Fibroblast of peridontal ligament (primary cell): Measurements from ENCODE around the gene TMEM269.
"Not testable (repeated sequence)": the region's sequence is repeated elsewhere in the genome, so short reads cannot be mapped to it uniquely, and the experiment has no call there.

Experiments used
- DNase-seq: peaks from one replicate; pipeline ENCODE4 v3.0.0-alpha.2; 2010; ENCODE audit errors: extremely low read depth

The TMEM269 gene

DNA sequence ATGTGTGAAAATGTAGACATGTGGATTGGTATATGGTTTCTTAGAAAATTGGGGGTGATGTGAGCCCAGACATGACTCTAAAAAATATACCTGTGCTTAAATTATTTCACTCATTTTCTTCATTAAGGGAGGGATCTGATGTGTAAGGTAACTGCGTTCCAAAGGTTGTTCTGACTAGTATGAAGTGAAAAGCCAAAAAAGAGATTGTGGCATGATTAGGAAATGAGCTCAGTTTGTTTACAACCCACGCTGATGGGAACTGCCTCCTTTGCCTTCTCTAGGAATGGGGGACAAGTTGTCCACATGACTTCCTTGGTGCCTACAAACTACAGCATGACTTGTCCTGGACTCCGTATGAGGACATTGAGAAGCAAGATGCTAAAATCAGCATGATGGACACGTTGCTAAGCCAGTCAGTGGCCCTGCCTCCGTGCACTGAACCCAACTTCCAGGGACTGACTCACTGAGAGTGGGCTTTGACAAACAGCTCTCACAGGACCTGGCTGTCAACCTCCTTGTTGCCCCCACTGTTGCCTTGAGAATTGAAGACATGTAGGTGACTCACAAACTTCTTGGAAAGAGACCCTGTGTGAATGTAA is 9.8 kb upstream of the TMEM269 start:
- no peak for DNase-seq

DNA sequence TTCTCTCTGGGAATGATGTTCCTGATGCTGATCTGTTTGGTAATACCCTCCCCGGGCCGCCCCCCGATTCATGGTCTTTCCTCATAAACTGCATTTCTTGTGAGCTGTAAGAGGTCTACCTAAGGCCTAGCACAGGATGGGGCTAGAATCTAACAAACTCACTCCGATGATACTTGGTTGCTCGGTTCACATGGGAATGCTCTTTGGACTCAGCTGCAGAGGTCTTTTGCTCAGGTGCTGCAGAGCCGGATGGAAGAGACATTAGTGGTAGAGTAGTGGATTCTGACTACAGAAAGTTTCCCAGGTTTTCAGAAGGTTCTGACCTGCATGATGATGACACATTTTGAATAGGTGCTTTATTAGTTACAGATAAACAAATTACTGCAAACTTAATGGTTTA is 8.3 kb upstream of the TMEM269 start:
- no peak for DNase-seq

- peak; percentile 53 for DNase-seq
These were observed 6.9 kb upstream of the TMEM269 start for GRCh38 chr1:42777852-42778251.

DNA sequence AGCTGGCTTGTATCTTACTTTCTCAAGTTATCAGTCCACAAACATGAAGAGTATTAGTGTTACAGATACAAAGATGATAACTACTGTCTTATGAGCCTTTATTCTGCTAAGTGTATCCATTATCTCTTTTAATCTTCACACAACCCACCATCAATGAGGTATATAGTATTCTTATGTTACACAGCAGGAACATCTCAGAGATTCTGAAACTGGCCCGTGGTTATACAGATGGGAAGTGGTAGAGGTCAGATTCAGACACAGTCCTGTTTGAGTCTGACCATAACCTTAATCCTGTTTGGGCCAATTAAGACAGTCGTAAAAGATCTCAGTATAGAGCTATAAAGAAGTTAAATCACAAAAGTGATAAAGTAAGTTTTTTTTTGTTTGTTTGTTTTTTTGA is 5.1 kb upstream of the TMEM269 start:
- DNase-seq = no peak

GRCh38 chr1:42780176-42780575 is 4.6 kb upstream of the TMEM269 start:
- DNase-seq = no peak

GRCh38 chr1:42783092-42783491 is 1.7 kb upstream of the TMEM269 start:
- no peak for DNase-seq

DNA sequence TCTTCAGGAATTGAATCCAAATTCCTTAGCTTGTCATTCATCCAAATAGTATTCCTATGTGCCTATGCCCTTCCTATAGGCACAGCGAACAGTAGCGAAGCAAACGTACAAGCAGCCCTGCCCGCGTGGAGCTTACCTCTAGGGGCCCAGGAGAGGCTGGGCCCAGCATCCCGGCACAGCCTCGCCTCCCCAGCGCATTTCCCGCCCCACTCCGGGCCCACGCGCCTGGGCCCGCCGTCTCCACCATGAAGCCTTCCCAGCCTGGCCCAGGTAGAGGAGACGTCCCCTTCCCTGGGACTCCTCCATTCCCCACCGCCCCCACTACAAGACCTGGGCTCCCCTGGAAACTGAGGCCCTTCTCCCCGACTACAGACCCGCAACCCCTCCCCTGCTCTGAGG is 245 bp upstream of the TMEM269 start:
- no peak for DNase-seq

DNA sequence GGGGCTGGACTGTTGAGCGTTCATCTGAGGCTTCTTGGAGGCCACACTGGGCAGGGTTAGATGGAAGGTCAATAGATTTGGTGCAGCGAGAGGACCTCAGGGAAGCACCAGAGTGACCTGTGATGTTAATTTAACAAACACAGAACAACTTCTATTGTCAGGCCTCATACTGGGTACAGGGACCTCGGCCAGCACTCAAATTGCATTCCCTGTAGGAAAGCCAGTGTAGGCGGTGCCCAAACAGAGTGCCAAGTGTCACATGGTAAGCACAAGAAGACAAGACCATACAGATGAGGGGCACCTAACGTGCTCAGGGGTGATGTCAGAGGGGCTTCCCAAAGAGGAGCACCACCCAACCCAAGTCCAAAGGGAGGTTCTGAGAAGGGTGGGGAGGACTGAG is 1.3 kb downstream of the TMEM269 start:
- no peak for DNase-seq

DNA sequence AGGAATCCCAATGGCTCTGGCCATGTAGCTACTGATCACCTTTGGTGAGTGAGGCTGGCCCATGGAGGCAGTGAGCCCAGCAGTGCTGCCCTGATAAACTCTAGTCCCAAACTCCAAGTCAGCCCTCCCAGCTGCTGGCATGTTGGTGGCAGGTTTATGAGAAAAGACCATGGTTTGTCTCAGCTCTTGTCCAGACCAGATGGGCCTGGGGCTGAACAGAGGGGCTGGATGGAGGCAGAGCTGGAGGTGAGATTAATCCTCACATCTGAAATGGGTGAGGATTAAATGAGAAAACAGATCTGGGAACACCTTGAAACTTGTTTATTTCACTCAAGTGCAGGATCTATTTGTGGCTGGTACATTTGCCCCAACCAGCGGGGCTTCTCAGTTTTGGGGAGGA is 3.2 kb downstream of the TMEM269 start:
- no peak for DNase-seq

GRCh38 chr1:42793824-42794223 is 9.0 kb downstream of the TMEM269 start:
- peak; percentile 50 for DNase-seq

DNA sequence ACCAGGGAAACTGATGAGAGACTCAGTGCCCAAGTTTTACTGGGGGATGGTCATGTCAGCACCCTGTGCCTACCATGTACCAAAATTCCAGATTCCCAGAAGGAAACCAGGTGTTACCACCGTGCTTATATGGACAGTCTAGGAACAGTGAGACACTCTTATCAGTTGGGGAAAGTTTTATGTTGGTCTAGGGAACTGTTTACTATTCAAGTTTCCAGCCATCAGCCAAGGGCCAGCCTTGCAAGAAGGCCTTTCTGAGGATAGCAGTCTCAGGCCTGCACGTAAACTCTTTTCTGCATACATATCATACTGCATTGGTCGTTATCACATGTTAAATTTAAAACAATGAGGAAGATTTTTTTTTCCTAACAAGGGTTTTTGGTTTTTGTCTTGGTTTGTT is 12.6 kb downstream of the TMEM269 start:
- no peak for DNase-seq

DNA sequence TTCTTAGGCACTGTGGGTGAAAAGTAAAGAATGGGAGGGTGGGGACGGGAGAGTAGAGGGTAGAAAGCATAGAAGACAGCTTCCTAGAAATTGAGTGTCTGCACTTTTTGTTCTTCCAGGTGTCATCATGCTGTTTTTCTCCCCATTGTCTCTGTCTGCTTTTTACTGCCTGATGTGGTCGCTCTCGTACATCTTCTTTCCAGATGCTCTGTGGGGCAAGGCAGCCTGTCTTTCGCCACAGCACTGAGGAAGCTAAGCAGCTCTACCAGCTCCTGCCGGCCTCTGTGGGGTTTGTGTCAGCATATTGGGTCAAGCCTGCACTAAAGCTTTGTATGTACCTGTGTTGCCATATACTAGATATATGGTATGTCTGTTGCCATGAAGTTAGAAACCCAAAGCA is 13.2 kb downstream of the TMEM269 start:
- DNase-seq = no peak

- peak; percentile 11 for DNase-seq
These were observed 17.2 kb downstream of the TMEM269 start for GRCh38 chr1:42801832-42802473.

DNA sequence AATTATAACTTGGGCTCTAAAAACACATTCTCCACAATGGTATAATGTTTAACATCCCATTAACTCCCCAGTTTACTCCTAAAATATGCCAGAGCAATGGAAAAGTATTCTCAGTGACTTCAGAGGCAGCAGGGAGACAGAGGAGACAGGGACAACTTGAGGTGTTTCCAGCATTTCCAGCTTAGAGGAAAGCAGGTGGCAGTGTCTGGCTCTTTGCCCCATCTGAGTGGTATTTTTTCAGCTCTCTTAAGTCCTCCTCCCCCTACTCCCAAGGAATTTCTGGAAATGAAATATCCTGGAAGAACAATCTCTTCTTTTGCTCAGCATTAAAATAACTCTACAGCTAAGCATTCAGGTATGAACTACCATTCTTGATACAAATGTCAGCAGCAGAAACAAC is 21.4 kb downstream of the TMEM269 start:
- no peak for DNase-seq

GRCh38 chr1:42806593-42806992 is 21.8 kb downstream of the TMEM269 start:
- DNase-seq = no peak

DNA sequence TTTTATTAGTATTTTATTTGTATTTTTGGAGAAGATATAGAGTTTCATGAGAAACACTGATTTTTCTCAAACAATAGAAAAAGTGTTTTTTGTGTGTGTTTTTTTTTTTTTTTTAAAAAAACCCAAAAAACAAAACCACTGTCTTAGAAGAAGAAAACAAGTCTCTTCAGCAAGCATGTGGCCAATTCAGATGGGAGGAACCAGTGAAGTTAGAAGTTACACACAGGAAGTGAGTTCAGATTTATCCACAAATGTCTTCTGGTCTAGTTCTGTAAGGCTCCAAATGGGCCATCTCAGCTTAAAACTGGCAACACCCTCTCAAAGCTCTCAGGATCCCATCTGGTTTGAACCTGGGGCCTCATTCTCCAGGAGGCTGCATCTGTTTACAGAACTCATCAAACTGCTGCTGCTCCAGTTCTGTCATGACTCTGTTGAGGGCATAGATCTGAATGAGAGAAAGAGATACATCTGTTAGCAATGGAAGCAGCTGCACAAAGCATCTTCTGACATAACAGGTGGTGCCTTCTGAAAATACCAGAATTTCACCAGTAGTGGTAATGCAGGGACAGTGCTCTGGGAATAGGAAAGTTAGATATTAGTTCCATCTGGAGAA is 22.4 kb downstream of the TMEM269 start:
- no peak for DNase-seq

GRCh38 chr1:42814815-42815214 is 30.0 kb downstream of the TMEM269 start:
- DNase-seq = not testable (repeated sequence)

GRCh38 chr1:42815941-42816584 is 31.3 kb downstream of the TMEM269 start:
- DNase-seq = peak; percentile 24

- DNase-seq = peak; percentile 77
These were observed 32.0 kb downstream of the TMEM269 start, which contains the start of the genes ERMAP and SVBP for GRCh38 chr1:42816585-42817439. Gene ERMAP (plus strand): TSS chr1:42817122. CDS start chr1:42830449, 13,327 bp downstream. Gene SVBP (minus strand): TSS chr1:42817397. CDS start chr1:42816544, 853 bp downstream.

DNA sequence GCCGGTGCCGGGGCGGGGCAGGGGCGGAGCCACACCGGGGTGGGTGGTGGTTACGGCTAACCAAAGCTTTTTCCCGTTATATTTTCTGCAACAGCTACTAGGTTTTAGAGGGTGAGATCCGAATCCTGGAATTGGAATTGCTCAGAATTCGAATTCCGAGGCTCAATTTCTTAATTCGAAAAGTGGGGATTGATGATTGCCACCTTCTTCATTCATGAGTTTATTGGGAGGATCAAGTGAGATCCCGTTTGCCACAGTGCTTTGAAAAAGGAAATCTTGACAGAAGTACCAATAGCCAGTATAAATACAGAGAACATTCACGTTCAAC is 32.6 kb downstream of the TMEM269 start:
- DNase-seq = no peak

GRCh38 chr1:42817976-42818375 is 33.2 kb downstream of the TMEM269 start:
- no peak for DNase-seq

DNA sequence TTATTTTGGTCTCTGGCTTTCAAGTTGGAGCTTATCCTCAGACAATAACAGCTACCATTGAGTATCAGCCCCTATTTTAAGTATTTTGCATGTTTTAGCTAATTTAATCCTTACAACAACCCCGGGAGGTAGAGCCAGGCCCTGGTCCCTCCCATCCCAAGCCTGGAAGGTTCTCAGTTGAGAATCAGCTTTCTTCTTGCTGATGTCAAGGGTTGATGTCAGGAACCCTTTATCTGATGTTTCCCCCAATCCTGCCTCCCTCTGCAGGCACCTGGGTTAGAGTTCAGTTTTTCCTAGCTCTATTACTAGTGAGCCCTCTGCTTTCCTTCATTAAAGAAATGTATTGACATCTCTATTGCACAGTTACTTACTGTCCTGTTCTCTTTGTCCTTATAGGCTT is 36.0 kb downstream of the TMEM269 start:
- DNase-seq = no peak
